ENCODE measurements around the gene WDR7. TPM values are rescaled to one million over a fixed set of nuclear protein-coding genes. Genes with fewer than 3 reads are reported as not detected.

Gene WDR7
- total and polyA plus RNA-seq, 9 of the 15 experiments (the other 6 are each of a cell fraction or from before 2014, with no cell fraction given): 1.4 to 9.4 (median 5.3) TPM

DNA sequence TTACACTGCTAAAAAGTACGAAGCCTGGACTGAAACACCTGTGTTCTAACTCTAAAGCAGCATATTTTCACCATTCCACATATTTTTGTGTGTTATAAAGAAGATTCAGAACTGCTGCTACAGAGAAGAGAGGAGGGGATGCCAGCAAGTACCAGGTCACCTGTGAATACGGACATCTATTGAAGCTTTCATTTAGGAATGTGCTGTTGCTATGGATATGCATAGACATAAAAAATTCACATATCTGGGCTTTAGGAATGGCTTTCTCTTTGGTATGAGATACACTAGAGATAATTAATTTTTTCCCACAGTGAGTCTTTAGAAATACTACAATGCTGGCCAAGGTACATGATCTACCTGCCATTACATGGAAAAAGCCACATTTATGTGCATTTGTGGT, 238.5 kb downstream of the WDR7 start:
- no peaks in the 10 kb centered on the region for H3K79me2 ChIP-seq (ENCODE audit: control insufficient read depth, insufficient read depth, low read length)
- H3K27ac ChIP-seq (ENCODE audit: extremely low read depth, low read depth, low read length): no peak overlapping the region
- no peak for ATAC-seq
- H3K27me3 ChIP-seq (ENCODE audit: control insufficient read depth in 2 of 2, insufficient read depth in 2 of 2, low read length in 2 of 2): no peaks in the 10 kb centered on the region
- H3K9me3 ChIP-seq (replicated peaks; ENCODE audit: control insufficient read depth, insufficient read depth, low read depth, low read length): no peaks in the 10 kb centered on the region
- H3K36me3 ChIP-seq (ENCODE audit: control insufficient read depth, insufficient read depth, low read length): no peaks in the 10 kb centered on the region
- BruUV-seq (replicated peaks): no TSS peak
- no peak for DNase-seq (ENCODE audit: extremely low read depth in 1 of 4, low spot score in 3 of 4)
- CTCF ChIA-PET (ENCODE audit: low intra/inter-chr PET ratio): no interaction called here
- H3K4me1 ChIP-seq (replicated peaks in 1 of 2; ENCODE audit: control insufficient read depth in 2 of 2, insufficient read depth in 2 of 2, low read length in 2 of 2): no peaks in the 10 kb centered on the region
- in situ Hi-C loops (cut with MboI): no loop called here
- H3K9me1 ChIP-seq (ENCODE audit: control insufficient read depth, insufficient read depth, low read length): no peaks in the 10 kb centered on the region
- H3K4me3 ChIP-seq: no peak overlapping the region
- intact Hi-C loops (cut with micrococcal nuclease): no loop called here
- POLR2A ChIA-PET: no interaction called here
- H2AFZ ChIP-seq (ENCODE audit: low read depth, low read length): no peak overlapping the region
- H3K9ac ChIP-seq (ENCODE audit: insufficient read depth in 1 of 2, low read depth in 2 of 2, low read length in 2 of 2): no peak overlapping the region
- no peak overlapping the region for H3K4me2 ChIP-seq (ENCODE audit: insufficient read depth, low read length)
- no peaks in the 10 kb centered on the region for H4K20me1 ChIP-seq (replicated peaks; ENCODE audit: control insufficient read depth, insufficient read depth, low read length)
- FAIRE-seq: no peak
- TF ChIP-seq ZNF12 (CRISPR knock-in tag; IDR thresholded peaks at IDR 0.05) (no peak), MAFG (tag; conservative IDR thresholded peaks at IDR 0.05) (no peak), ZNF184 (CRISPR knock-in tag; IDR thresholded peaks at IDR 0.05) (no peak), ZNF133 (CRISPR knock-in tag; IDR thresholded peaks at IDR 0.05) (no peak), SPI1 (IDR thresholded peaks at IDR 0.05; ENCODE audit: borderline replicate concordance, low read depth, low read length) (no peak), ZNF212 (CRISPR knock-in tag; IDR thresholded peaks at IDR 0.05) (no peak), SMAD3 (CRISPR knock-in tag; conservative IDR thresholded peaks at IDR 0.05) (no peak)
- TF ChIP-seq, protein P1, sequence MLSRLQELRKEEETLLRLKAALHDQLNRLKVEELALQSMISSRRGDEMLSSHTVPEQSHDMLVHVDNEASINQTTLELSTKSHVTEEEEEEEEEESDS (CRISPR knock-in tag; IDR thresholded peaks at IDR 0.05): no peak
- TF ChIP-seq, protein P2, sequence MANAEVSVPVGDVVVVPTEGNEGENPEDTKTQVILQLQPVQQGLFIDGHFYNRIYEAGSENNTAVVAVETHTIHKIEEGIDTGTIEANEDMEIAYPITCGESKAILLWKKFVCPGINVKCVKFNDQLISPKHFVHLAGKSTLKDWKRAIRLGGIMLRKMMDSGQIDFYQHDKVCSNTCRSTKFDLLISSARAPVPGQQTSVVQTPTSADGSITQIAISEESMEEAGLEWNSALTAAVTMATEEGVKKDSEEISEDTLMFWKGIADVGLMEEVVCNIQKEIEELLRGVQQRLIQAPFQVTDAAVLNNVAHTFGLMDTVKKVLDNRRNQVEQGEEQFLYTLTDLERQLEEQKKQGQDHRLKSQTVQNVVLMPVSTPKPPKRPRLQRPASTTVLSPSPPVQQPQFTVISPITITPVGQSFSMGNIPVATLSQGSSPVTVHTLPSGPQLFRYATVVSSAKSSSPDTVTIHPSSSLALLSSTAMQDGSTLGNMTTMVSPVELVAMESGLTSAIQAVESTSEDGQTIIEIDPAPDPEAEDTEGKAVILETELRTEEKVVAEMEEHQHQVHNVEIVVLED (CRISPR knock-in tag; IDR thresholded peaks at IDR 0.05): no peak
- 38% methylated on average over 2 of the region's 2 CpGs for WGBS (ENCODE audit: insufficient coverage, low coverage, missing lambda C conversion rate)

Data from K562 (cell line).